H9 (cell line): ENCODE measurements around the gene QPRT. TPM values are rescaled to one million over a fixed set of nuclear protein-coding genes. Genes with fewer than 3 reads are reported as not detected.
A peak's percentile ranks its signal among the peaks of the same experiment; 100 is the strongest.

Source experiments
- DNase-seq: peaks from one replicate; pipeline ENCODE4 v3.0.0-alpha.2; 2017
- H2AFZ ChIP-seq: one replicate; pipeline ENCODE4 v1.6.1; 2013; ENCODE audit warnings: mild to moderate bottlenecking, low read length, control low read depth, moderate library complexity
- H2AK5ac ChIP-seq: 2 replicates; pipeline ENCODE4 v1.6.1; 2013; ENCODE audit warnings: low read length, control low read depth, mixed read lengths; ENCODE audit not compliant: insufficient read length
- H2BK120ac ChIP-seq: one replicate; pipeline ENCODE4 v1.6.1; 2013; ENCODE audit warnings: low read depth, mild to moderate bottlenecking, low read length, control low read depth, inconsistent platforms; ENCODE audit not compliant: poor library complexity, severe bottlenecking
- H2BK12ac ChIP-seq: 2 replicates; pipeline ENCODE4 v1.6.1; 2013; ENCODE audit warnings: low read length, control low read depth, mixed read lengths, low read depth; ENCODE audit not compliant: insufficient read length
- H2BK15ac ChIP-seq: 2 replicates; pipeline ENCODE4 v1.6.1; 2013; ENCODE audit warnings: low read depth, low read length, control low read depth
- H2BK20ac ChIP-seq: one replicate; pipeline ENCODE4 v1.6.1; 2013; ENCODE audit warnings: low read depth, mild to moderate bottlenecking, low read length, control low read depth, inconsistent platforms; ENCODE audit not compliant: poor library complexity, severe bottlenecking
- H2BK5ac ChIP-seq: 2 replicates; pipeline ENCODE4 v1.6.1; 2013; ENCODE audit warnings: low read length, control low read depth, mixed read lengths; ENCODE audit not compliant: insufficient read length
- H3K14ac ChIP-seq: 2 replicates; pipeline ENCODE4 v1.6.1; 2013; ENCODE audit warnings: low read length, control low read depth; ENCODE audit not compliant: insufficient read depth
- H3K18ac ChIP-seq: 2 replicates; pipeline ENCODE4 v1.6.1; 2013; ENCODE audit warnings: low read depth, mild to moderate bottlenecking, mixed read lengths, low read length, control low read depth; ENCODE audit not compliant: insufficient read length
- H3K23ac ChIP-seq: 2 replicates; pipeline ENCODE4 v1.6.1; 2013; ENCODE audit warnings: low read length, control low read depth, mixed read lengths, low read depth; ENCODE audit not compliant: insufficient read length
- H3K23me2 ChIP-seq: 2 replicates; pipeline ENCODE4 v1.6.1; 2013; ENCODE audit warnings: low read depth, mild to moderate bottlenecking, mixed read lengths, low read length, control low read depth; ENCODE audit not compliant: insufficient read length, poor library complexity, severe bottlenecking
- H3K27ac ChIP-seq: 2 replicates; pipeline ENCODE4 v1.5.1; 2013; ENCODE audit warnings: low read length, control low read depth, mixed read lengths, low read depth; ENCODE audit not compliant: insufficient read length
- H3K27me3 ChIP-seq: 2 replicates; pipeline ENCODE4 v1.6.1; 2013; ENCODE audit warnings: low read length, control low read depth, inconsistent platforms; ENCODE audit not compliant: insufficient read depth
- H3K4ac ChIP-seq: 2 replicates; pipeline ENCODE4 v1.6.1; 2013; ENCODE audit warnings: low read depth, mild to moderate bottlenecking, control low read depth, inconsistent platforms, low read length, moderate library complexity
- H3K4me1 ChIP-seq: 2 replicates; pipeline ENCODE4 v1.6.1; 2013; ENCODE audit warnings: low read length, control low read depth, inconsistent platforms; ENCODE audit not compliant: insufficient read depth
- H3K4me2 ChIP-seq: 2 replicates; pipeline ENCODE4 v1.6.1; 2013; ENCODE audit warnings: low read length, control low read depth, mixed read lengths; ENCODE audit not compliant: insufficient read length, insufficient read depth
- H3K56ac ChIP-seq: 2 replicates; pipeline ENCODE4 v1.6.1; 2013; ENCODE audit warnings: low read depth, mild to moderate bottlenecking, mixed read lengths, low read length, control low read depth; ENCODE audit not compliant: insufficient read length
- H3K79me1 ChIP-seq: 2 replicates; pipeline ENCODE4 v1.6.1; 2013; ENCODE audit warnings: low read depth, mild to moderate bottlenecking, moderate library complexity, low read length, control low read depth, inconsistent platforms; ENCODE audit not compliant: insufficient read depth, poor library complexity, severe bottlenecking
- H3K79me2 ChIP-seq: 2 replicates; pipeline ENCODE4 v1.6.1; 2013; ENCODE audit warnings: low read length, control low read depth, inconsistent platforms; ENCODE audit not compliant: insufficient read depth
- H3K9ac ChIP-seq: 2 replicates; pipeline ENCODE4 v1.6.1; 2013; ENCODE audit warnings: low read length, control low read depth, mixed read lengths; ENCODE audit not compliant: insufficient read length; ENCODE audit errors: extremely low read depth
- H3K9me3 ChIP-seq: one replicate; pipeline ENCODE4 v1.6.1; 2013; ENCODE audit warnings: low read depth, low read length, inconsistent platforms; ENCODE audit not compliant: control insufficient read depth
- H3T11ph ChIP-seq: one replicate; pipeline ENCODE4 v1.6.1; 2013; ENCODE audit warnings: mild to moderate bottlenecking, low read length, control low read depth, inconsistent platforms
- H4K20me1 ChIP-seq: one replicate; pipeline ENCODE4 v1.6.1; 2013; ENCODE audit not compliant: control insufficient read depth, insufficient read length, insufficient read depth
- H4K5ac ChIP-seq: 2 replicates; pipeline ENCODE4 v1.6.1; 2013; ENCODE audit warnings: low read depth, mild to moderate bottlenecking, mixed read lengths, low read length, control low read depth; ENCODE audit not compliant: insufficient read length
- H4K8ac ChIP-seq: replicated peaks from 2 replicates; pipeline ENCODE4 v1.6.1; 2013; ENCODE audit warnings: low read length, control low read depth, mixed read lengths, low read depth; ENCODE audit not compliant: insufficient read length
- H4K91ac ChIP-seq: 2 replicates; pipeline ENCODE4 v1.6.1; 2013; ENCODE audit warnings: low read depth, mild to moderate bottlenecking, moderate library complexity, mixed read lengths, low read length, control low read depth; ENCODE audit not compliant: insufficient read length
- H3K27ac Mint-ChIP-seq, 3 experiments: 2 replicates in 2 of 3; 3 replicates in 1 of 3; pipeline ENCODE4 v1.8.0; 2020 to 2021; ENCODE audit warnings: mixed read lengths in 3 of 3, mild to moderate bottlenecking in 1 of 3, moderate library complexity in 1 of 3
- H3K27me3 Mint-ChIP-seq: 2 replicates; pipeline ENCODE4 v1.8.0; 2021; ENCODE audit warnings: low read depth, mild to moderate bottlenecking, moderate library complexity, mixed read lengths
- H3K36me3 Mint-ChIP-seq, 3 experiments: 2 replicates in 2 of 3; 3 replicates in 1 of 3; pipeline ENCODE4 v1.8.0; 2020 to 2021; ENCODE audit warnings: low read depth in 3 of 3, mixed read lengths in 3 of 3; ENCODE audit not compliant: insufficient read depth in 1 of 3
- H3K4me1 Mint-ChIP-seq, 2 experiments: 2 replicates each; pipeline ENCODE4 v1.8.0; 2020; ENCODE audit warnings: mixed read lengths in 2 of 2
- H3K4me3 Mint-ChIP-seq, 2 experiments: 2 replicates in 1 of 2; 3 replicates in 1 of 2; pipeline ENCODE4 v1.8.0; 2020 to 2021; ENCODE audit warnings: mild to moderate bottlenecking in 2 of 2, mixed read lengths in 2 of 2, moderate library complexity in 1 of 2
- H3K9me3 Mint-ChIP-seq, 2 experiments: 2 replicates in 1 of 2; 3 replicates in 1 of 2; pipeline ENCODE4 v1.8.0; 2020; ENCODE audit warnings: mild to moderate bottlenecking in 2 of 2, mixed read lengths in 2 of 2, moderate library complexity in 1 of 2
- WGBS: extraction: QIAGEN DNeasy Blood & Tissue Kit; methylation state at CpG from one replicate; pipeline ENCODE4 v1.1.7; 2013; ENCODE audit warnings: missing lambda C conversion rate, low lambda C conversion rate, mixed read lengths; ENCODE audit not compliant: insufficient read length; ENCODE audit errors: extremely low coverage; 5-methylcytosine and 5-hydroxymethylcytosine counted together
- total RNA-seq: library from RNA; stranded (reverse); gene quantifications from 2 replicates; pipeline ENCODE4 v1.2.1, GENCODE V29; 2021
- TF ChIP-seq, protein P1 (sequence below): fragments of 200-600 bp; sonication (generic); conservative IDR thresholded peaks from 3 replicates; pipeline ENCODE4 v1.8.0; 2021; ENCODE audit warnings: antibody characterized with exemption, mild to moderate bottlenecking

Gene QPRT
- total RNA-seq, 1 experiment from 2014 or later, result 107 TPM

GRCh38 chr16:29736112-29736511, 57.1 kb downstream of the QPRT start:
- Histone ChIP-seq H3K9ac (no peak overlapping the region), H3K18ac (no peak overlapping the region), H3K14ac (no peak overlapping the region), H4K20me1 (peaks cover 2% of the 10 kb centered on the region), H3K27ac (no peak overlapping the region), H3K23me2 (no peaks in the 10 kb centered on the region), H2AFZ (no peak overlapping the region), H2BK20ac (no peak overlapping the region), H2AK5ac (no peak overlapping the region), H3K27me3 (no peaks in the 10 kb centered on the region), H3K79me1 (no peaks in the 10 kb centered on the region), H2BK12ac (no peak overlapping the region), H3K4me1 (no peaks in the 10 kb centered on the region), H3K4me2 (no peak overlapping the region), H2BK15ac (no peak overlapping the region), H3K9me3 (no peaks in the 10 kb centered on the region), H3K79me2 (no peaks in the 10 kb centered on the region), H2BK5ac (no peak overlapping the region), H2BK120ac (no peak overlapping the region), H3K4ac (no peak overlapping the region), H4K5ac (no peak overlapping the region), H3K23ac (no peak overlapping the region), H4K8ac (no peak overlapping the region), H4K91ac (no peak overlapping the region), H3T11ph (no peak overlapping the region), H3K56ac (no peak overlapping the region)
- WGBS, result no CpG with 5 or more reads among the region's 5 CpGs
- Mint-ChIP-seq H3K9me3 (no peaks in the 10 kb centered on the region), H3K27ac (peak overlapping the region; percentile 24 to 28 (median 26); a peak in 3 of 7 replicates), H3K27me3 (no peaks in the 10 kb centered on the region; the same call in 1 of the 2 replicates), H3K36me3 (peaks cover 42 to 84% (median 75%) of the 10 kb centered on the region in 3 experiments), H3K4me1 (0 out of 4 replicates have a peak, but pooled peaks cover 0 to 3% of the 10 kb centered on the region in 2 experiments), H3K4me3 (no peak overlapping the region)
- TF ChIP-seq, protein P1, sequence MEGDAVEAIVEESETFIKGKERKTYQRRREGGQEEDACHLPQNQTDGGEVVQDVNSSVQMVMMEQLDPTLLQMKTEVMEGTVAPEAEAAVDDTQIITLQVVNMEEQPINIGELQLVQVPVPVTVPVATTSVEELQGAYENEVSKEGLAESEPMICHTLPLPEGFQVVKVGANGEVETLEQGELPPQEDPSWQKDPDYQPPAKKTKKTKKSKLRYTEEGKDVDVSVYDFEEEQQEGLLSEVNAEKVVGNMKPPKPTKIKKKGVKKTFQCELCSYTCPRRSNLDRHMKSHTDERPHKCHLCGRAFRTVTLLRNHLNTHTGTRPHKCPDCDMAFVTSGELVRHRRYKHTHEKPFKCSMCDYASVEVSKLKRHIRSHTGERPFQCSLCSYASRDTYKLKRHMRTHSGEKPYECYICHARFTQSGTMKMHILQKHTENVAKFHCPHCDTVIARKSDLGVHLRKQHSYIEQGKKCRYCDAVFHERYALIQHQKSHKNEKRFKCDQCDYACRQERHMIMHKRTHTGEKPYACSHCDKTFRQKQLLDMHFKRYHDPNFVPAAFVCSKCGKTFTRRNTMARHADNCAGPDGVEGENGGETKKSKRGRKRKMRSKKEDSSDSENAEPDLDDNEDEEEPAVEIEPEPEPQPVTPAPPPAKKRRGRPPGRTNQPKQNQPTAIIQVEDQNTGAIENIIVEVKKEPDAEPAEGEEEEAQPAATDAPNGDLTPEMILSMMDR, result peak; percentile 47
- DNase-seq, result no peak
